H1 (cell line): Measurements from ENCODE around the gene MYMX. TPM values are rescaled to one million over a fixed set of nuclear protein-coding genes. Genes with fewer than 3 reads are reported as not detected.
A peak's percentile ranks its signal among the peaks of the same experiment; 100 is the strongest.

Experiments used
- CTCF ChIA-PET: fragments of 300-600 bp; sonication (Branson Sonifier 250); formaldehyde crosslinking; loops from one replicate; lab custom pipeline; 2021; ENCODE audit not compliant: partially characterized antibody; lab: Charles Lee
- POLR2A ChIA-PET: fragments of 300-600 bp; sonication (Branson Sonifier 250); formaldehyde crosslinking; loops from one replicate; lab custom pipeline; 2021; ENCODE audit warnings: inconsistent platforms; ENCODE audit not compliant: partially characterized antibody; lab: Charles Lee
- DNase-seq, 2 experiments: peaks; one replicate each; pipeline versions ENCODE4 v3.0.0 to v3.0.0-alpha.2; 2010 to 2022; ENCODE audit warnings: low spot score in 2 of 2, low read depth in 1 of 2, mixed read lengths in 1 of 2
- FAIRE-seq: peaks from 2 replicates; lab custom pipeline; 2011; peaks lifted over from hg19 to GRCh38; lab: Jason Lieb, UNC
- H2AFZ ChIP-seq: 2 replicates; pipeline ENCODE4 v1.8.1; 2012; ENCODE audit warnings: low read length, inconsistent platforms
- H2AK5ac ChIP-seq: 2 replicates; pipeline ENCODE4 v1.6.1; 2013; ENCODE audit warnings: low read depth, low read length
- H2BK120ac ChIP-seq: replicated peaks from 2 replicates; pipeline ENCODE3; 2013; ENCODE audit warnings: low read depth, low read length, inconsistent platforms
- H2BK12ac ChIP-seq: 2 replicates; pipeline ENCODE4 v1.6.1; 2013; ENCODE audit warnings: low read depth, low read length
- H2BK15ac ChIP-seq: 2 replicates; pipeline ENCODE4 v1.6.1; 2013; ENCODE audit warnings: low read length
- H2BK20ac ChIP-seq: 2 replicates; pipeline ENCODE4 v1.6.1; 2013; ENCODE audit warnings: low read length
- H2BK5ac ChIP-seq: 2 replicates; pipeline ENCODE4 v1.6.1; 2013; ENCODE audit warnings: low read depth, low read length
- H3K14ac ChIP-seq: 2 replicates; pipeline ENCODE4 v1.6.1; 2013; ENCODE audit warnings: inconsistent platforms; ENCODE audit not compliant: insufficient read length
- H3K18ac ChIP-seq: 2 replicates; pipeline ENCODE4 v1.6.1; 2013; ENCODE audit warnings: low read length; ENCODE audit errors: extremely low read depth
- H3K23ac ChIP-seq: 2 replicates; pipeline ENCODE4 v1.6.1; 2013; ENCODE audit warnings: inconsistent platforms; ENCODE audit not compliant: insufficient read length
- H3K23me2 ChIP-seq: 2 replicates; pipeline ENCODE4 v1.6.1; 2013; ENCODE audit warnings: low read depth, low read length
- H3K27ac ChIP-seq: 2 replicates; pipeline ENCODE4 v1.6.1; 2011; ENCODE audit warnings: low read depth, low read length, inconsistent platforms
- H3K27me3 ChIP-seq, 4 experiments: replicated peaks in 1 of 4; 1 replicate in 1 of 4; 2 replicates in 3 of 4; pipeline versions ENCODE4 v1.6.1 to v1.8.1; 2011 to 2013; ENCODE audit warnings: low read length in 3 of 4, mild to moderate bottlenecking in 3 of 4, inconsistent platforms in 2 of 4, mixed read lengths in 2 of 4, moderate library complexity in 1 of 4; ENCODE audit not compliant: control insufficient read depth in 3 of 4, insufficient read depth in 3 of 4; ENCODE audit errors: extremely low read depth in 1 of 4
- H3K36me3 ChIP-seq, 4 experiments: 2 replicates each; pipeline versions ENCODE4 v1.6.1 to v1.8.1; 2011 to 2013; ENCODE audit warnings: mild to moderate bottlenecking in 4 of 4, low read length in 3 of 4, moderate library complexity in 2 of 4, control low read depth in 1 of 4, inconsistent platforms in 1 of 4; ENCODE audit not compliant: insufficient read depth in 4 of 4, control insufficient read depth in 2 of 4
- H3K4ac ChIP-seq: replicated peaks from 2 replicates; pipeline ENCODE3; 2013; ENCODE audit warnings: low read length, low read depth, mixed read lengths, inconsistent platforms; ENCODE audit not compliant: insufficient read length
- H3K4me1 ChIP-seq, 4 experiments: replicated peaks in 1 of 4; 1 replicate in 1 of 4; 2 replicates in 3 of 4; pipeline versions ENCODE4 v1.6.1 to v1.8.1; 2011 to 2013; ENCODE audit warnings: low read length in 3 of 4, inconsistent platforms in 2 of 4, mixed read lengths in 1 of 4; ENCODE audit not compliant: insufficient read depth in 4 of 4, control insufficient read depth in 3 of 4
- H3K4me2 ChIP-seq, 2 experiments: 2 replicates each; pipeline versions ENCODE4 v1.6.1 to v1.8.1; 2011 to 2013; ENCODE audit warnings: low read depth in 2 of 2, low read length in 2 of 2, control low read depth in 1 of 2, inconsistent platforms in 1 of 2, mild to moderate bottlenecking in 1 of 2; ENCODE audit not compliant: insufficient read depth in 1 of 2
- H3K4me3 ChIP-seq, 4 experiments: fragments of 200-600, 300-600 bp in 1 of 4; sonication (generic), shearing (Covaris generic), sonication (Bioruptor Twin) in 1 of 4; 2 replicates each; pipeline versions ENCODE4 v1.5.1 to v1.8.1; 2011 to 2016; ENCODE audit warnings: low read length in 4 of 4, low read depth in 3 of 4, control low read depth in 2 of 4, inconsistent platforms in 2 of 4, mild to moderate bottlenecking in 2 of 4, mixed read lengths in 1 of 4, moderate library complexity in 1 of 4; ENCODE audit not compliant: insufficient read depth in 2 of 4; ENCODE audit errors: extremely low read depth in 1 of 4
- H3K56ac ChIP-seq: replicated peaks from 2 replicates; pipeline ENCODE3; 2013; ENCODE audit warnings: low read depth, mild to moderate bottlenecking, mixed read lengths, low read length, inconsistent platforms; ENCODE audit not compliant: insufficient read length
- H3K79me1 ChIP-seq: 2 replicates; pipeline ENCODE4 v1.6.1; 2013; ENCODE audit warnings: low read depth, low read length, control low read depth
- H3K79me2 ChIP-seq, 2 experiments: 2 replicates each; pipeline versions ENCODE4 v1.6.1 to v1.8.1; 2012 to 2013; ENCODE audit warnings: low read length in 2 of 2, mild to moderate bottlenecking in 2 of 2, inconsistent platforms in 1 of 2; ENCODE audit not compliant: insufficient read depth in 2 of 2, control insufficient read depth in 1 of 2
- H3K9ac ChIP-seq, 4 experiments: replicated peaks in 1 of 4; 1 replicate in 1 of 4; 2 replicates in 3 of 4; pipeline versions ENCODE4 v1.6.1 to v1.8.1; 2011 to 2013; ENCODE audit warnings: low read depth in 3 of 4, low read length in 3 of 4, control low read depth in 2 of 4, mild to moderate bottlenecking in 2 of 4, moderate library complexity in 2 of 4, inconsistent platforms in 1 of 4; ENCODE audit errors: extremely low read depth in 1 of 4
- H3K9me3 ChIP-seq, 2 experiments: 2 replicates each; pipeline versions ENCODE4 v1.6.1 to v1.8.1; 2012 to 2013; ENCODE audit warnings: mild to moderate bottlenecking in 2 of 2, moderate library complexity in 2 of 2, control low read depth in 1 of 2, inconsistent platforms in 1 of 2, low read depth in 1 of 2, low read length in 1 of 2, mixed read lengths in 1 of 2; ENCODE audit not compliant: insufficient read depth in 2 of 2
- H4K20me1 ChIP-seq, 2 experiments: replicated peaks in 1 of 2; 2 replicates each; pipeline versions ENCODE3 to v1.8.1; 2011 to 2013; ENCODE audit warnings: inconsistent platforms in 2 of 2, low read length in 2 of 2, mild to moderate bottlenecking in 1 of 2; ENCODE audit not compliant: insufficient read depth in 2 of 2, control insufficient read depth in 1 of 2
- H4K5ac ChIP-seq: 2 replicates; pipeline ENCODE4 v1.6.1; 2013; ENCODE audit warnings: low read length, low read depth, mixed read lengths, inconsistent platforms; ENCODE audit not compliant: insufficient read length
- H4K8ac ChIP-seq: 2 replicates; pipeline ENCODE4 v1.8.0; 2013; ENCODE audit warnings: mild to moderate bottlenecking, moderate library complexity, low read length, inconsistent platforms; ENCODE audit not compliant: insufficient read depth; ENCODE audit errors: extremely low read depth
- H4K91ac ChIP-seq: replicated peaks from 2 replicates; pipeline ENCODE3; 2013; ENCODE audit warnings: low read length, mixed read lengths, inconsistent platforms; ENCODE audit not compliant: insufficient read length
- E2F6 ChIP-seq: IDR thresholded peaks from 2 replicates; pipeline ENCODE4 v1.6.1; 2012; ENCODE audit warnings: inconsistent platforms
- GABPA ChIP-seq: IDR thresholded peaks from 2 replicates; pipeline ENCODE4 v1.6.1; 2011; ENCODE audit warnings: mild to moderate bottlenecking, low read length, moderate library complexity, borderline replicate concordance; ENCODE audit not compliant: insufficient read depth
- JUND ChIP-seq: IDR thresholded peaks from 2 replicates; pipeline ENCODE4 v1.6.1; 2011; ENCODE audit warnings: mild to moderate bottlenecking, improper control_type of control experiment, low read length
- POLR2AphosphoS5 ChIP-seq: IDR thresholded peaks from 2 replicates; pipeline ENCODE4 v1.6.1; 2011; ENCODE audit warnings: low read depth, low read length
- SIN3A ChIP-seq, 2 experiments: IDR thresholded peaks in 1 of 2; conservative IDR thresholded peaks in 1 of 2; 2 replicates each; pipeline ENCODE4 v1.6.1; 2011 to 2012; ENCODE audit warnings: low read length in 2 of 2, improper control_type of control experiment in 1 of 2, low read depth in 1 of 2, mild to moderate bottlenecking in 1 of 2
- WGBS, 2 experiments: shearing (Covaris generic) in 1 of 2; methylation state at CpG; one replicate each; pipeline versions ENCODE4 v1.1.6 to v1.1.7; 2013 to 2015; ENCODE audit warnings: low lambda C conversion rate in 2 of 2, mixed read lengths in 2 of 2, inconsistent platforms in 1 of 2, low coverage in 1 of 2, missing lambda C conversion rate in 1 of 2; ENCODE audit not compliant: insufficient replicate concordance in 2 of 2, insufficient coverage in 1 of 2, insufficient read length in 1 of 2; ENCODE audit errors: extremely low coverage in 1 of 2, missing lambda C conversion rate in 1 of 2; 5-methylcytosine and 5-hydroxymethylcytosine counted together
- polyA plus RNA-seq, 7 experiments: library from polyadenylated mRNA; depleted of rRNA in 3 of 7; stranded (reverse) in 5 of 7; unstranded in 2 of 7; fragments of >200 nt in 5 of 7; fragments of 200-250 nt in 2 of 7; gene quantifications; 1 replicate in 5 of 7; 2 replicates in 1 of 7; 4 replicates in 1 of 7; pipeline versions ENCODE4 v1.2.1 to v1.2.3, GENCODE V29; 2011 to 2013; ENCODE audit warnings: missing spikeins in 2 of 7, mixed read lengths in 2 of 7
- total RNA-seq: library from RNA; stranded (reverse); fragmentation: NEBNext Ultra II Directional; extraction: Animal tissue kit (Norgen Biotek cat#: 25700); gene quantifications from 2 replicates; pipeline ENCODE4 v1.2.1, GENCODE V29; 2021

MYMX gene
- total and polyA plus RNA-seq, 2 of the 8 experiments (the other 6 are each of a cell fraction or from before 2014, with no cell fraction given), result 4.7 to 6.9 TPM

- no peak overlapping the region for H3K23ac ChIP-seq
- H4K91ac ChIP-seq, result no peak overlapping the region
- H3K14ac ChIP-seq, result no peak overlapping the region
- peaks cover 6 to 7% of the 10 kb centered on the region in 2 experiments for H4K20me1 ChIP-seq
- H3K27ac ChIP-seq, result peak overlapping the region; percentile 11; the same call in 1 of the 2 replicates
- H3K4ac ChIP-seq, result no peak overlapping the region
- no peaks in the 10 kb centered on the region; a peak in 1 of 7 replicates for H3K27me3 ChIP-seq
- H2BK15ac ChIP-seq, result no peak overlapping the region
- H2BK12ac ChIP-seq, result peak overlapping the region; percentile 33; the same call in 1 of the 2 replicates
- ChIA-PET POLR2A (interaction anchor here (0.6 to 21.0 kb wide), 19 partner anchors 8 to 568 kb away, joined by 3 to 581 read pairs (median 3); partner anchors contain the start of genes HSP90AB1, MYMX, SLC29A1 and SLC35B2), CTCF (interaction anchor here (0.6 to 19.4 kb wide), 20 partner anchors 9 to 138 kb away, joined by 3 to 287 read pairs (median 4); partner anchors contain the start of genes HSP90AB1, SLC29A1 and SLC35B2)
- peak overlapping the region in 1 of 4 experiments; percentile 57; a peak in 3 of 7 replicates for H3K9ac ChIP-seq
- no peaks in the 10 kb centered on the region for H3K9me3 ChIP-seq
- no peak overlapping the region for H2AK5ac ChIP-seq
- peaks cover 4 to 15% (median 9%) of the 10 kb centered on the region in 4 experiments; a peak in 6 of 7 replicates for H3K4me1 ChIP-seq
- DNase-seq (peak in 1 of 2 experiments; percentile 81), FAIRE-seq (no peak)
- H2BK20ac ChIP-seq, result no peak overlapping the region
- peak overlapping the region; percentile 19 to 71 (median 48) for H3K4me3 ChIP-seq
- H3K18ac ChIP-seq, result no peak overlapping the region
- H3K36me3 ChIP-seq, result peaks cover 16 to 23% (median 20%) of the 10 kb centered on the region in 4 experiments
- H2BK120ac ChIP-seq, result no peak overlapping the region
- peak overlapping the region; percentile 22; the same call in 1 of the 2 replicates for H2BK5ac ChIP-seq
- no peak overlapping the region for H3K56ac ChIP-seq
- H3K79me2 ChIP-seq, result no peaks in the 10 kb centered on the region
- H3K79me1 ChIP-seq, result no peaks in the 10 kb centered on the region; the same call in 1 of the 2 replicates
- peaks cover 4% of the 10 kb centered on the region; the same call in 1 of the 2 replicates for H3K23me2 ChIP-seq
- H4K5ac ChIP-seq, result peak overlapping the region; percentile 18
- WGBS, 2 experiments, result 50% methylated on average over 22 of the region's 22 CpGs; no CpG with 5 or more reads in 1 of the 2 experiments
- peak overlapping the region; percentile 80 for H4K8ac ChIP-seq
- no peak overlapping the region for H2AFZ ChIP-seq
- H3K4me2 ChIP-seq, result peak overlapping the region; percentile 25 to 84
- no peak for TF ChIP-seq GABPA
- peak; percentile 2; the same call in 1 of the 2 replicates for TF ChIP-seq POLR2AphosphoS5
- 0 out of 2 replicates have a peak, but pooled peaks have one; percentile 17 for TF ChIP-seq E2F6
- peak in 1 of 2 experiments; percentile 72; a peak in 1 of 4 replicates for TF ChIP-seq SIN3A (conservative IDR thresholded peaks at IDR 0.05 in 1 of 2, IDR thresholded peaks at IDR 0.05 in 1 of 2; ENCODE audit: low read depth in 1 of 2, low read length in 2 of 2)
- TF ChIP-seq JUND, result peak; percentile 7; the same call in 1 of the 2 replicates
Measured at GRCh38 chr6:44237021-44237812, 20.5 kb downstream of the MYMX start.
